22Rv1 (cell line): ENCODE results near the gene SLC6A4.

ENCODE experiments used
- ZFX ChIP-seq: fragments of 450-650 bp; IDR thresholded peaks from 2 replicates; pipeline ENCODE4 v1.6.1; 2017; ENCODE audit warnings: antibody characterized with exemption, borderline replicate concordance
- TF ChIP-seq, protein P1 (sequence below): fragments of 450-650 bp; IDR thresholded peaks from 2 replicates; pipeline ENCODE4 v1.5.1; 2017; ENCODE audit warnings: mild to moderate bottlenecking

DNA sequence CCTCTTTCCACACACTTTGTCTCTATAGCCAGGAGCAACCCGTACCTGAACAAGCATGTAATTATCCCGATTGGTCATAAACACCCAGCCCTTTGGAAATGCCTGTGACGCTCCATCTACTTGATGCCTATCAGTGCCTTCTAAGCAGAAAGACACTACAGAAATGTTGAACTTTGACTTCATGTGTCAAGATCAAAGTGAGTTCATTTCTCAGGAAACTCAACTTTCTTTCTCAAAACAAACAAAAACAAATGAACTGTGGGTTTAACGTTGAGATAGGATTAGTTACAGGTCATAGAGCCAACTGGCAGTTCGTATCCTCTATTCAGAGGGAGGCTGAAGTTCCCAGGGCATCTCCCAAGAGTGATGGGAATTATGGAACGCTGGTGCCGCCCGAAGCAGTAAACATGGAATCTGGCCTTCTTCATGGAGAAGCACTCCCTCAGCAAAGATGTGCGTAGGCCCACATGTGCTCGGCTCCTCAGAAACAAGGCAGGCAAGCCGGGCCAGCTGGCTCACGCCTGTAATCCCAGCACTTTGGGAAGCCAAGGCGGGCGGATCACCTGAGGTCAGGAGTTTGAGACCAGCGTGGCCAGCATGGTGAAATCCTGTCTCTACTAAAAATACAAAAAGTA, 9.5 kb downstream of the SLC6A4 start:
- TF ChIP-seq, protein P1, sequence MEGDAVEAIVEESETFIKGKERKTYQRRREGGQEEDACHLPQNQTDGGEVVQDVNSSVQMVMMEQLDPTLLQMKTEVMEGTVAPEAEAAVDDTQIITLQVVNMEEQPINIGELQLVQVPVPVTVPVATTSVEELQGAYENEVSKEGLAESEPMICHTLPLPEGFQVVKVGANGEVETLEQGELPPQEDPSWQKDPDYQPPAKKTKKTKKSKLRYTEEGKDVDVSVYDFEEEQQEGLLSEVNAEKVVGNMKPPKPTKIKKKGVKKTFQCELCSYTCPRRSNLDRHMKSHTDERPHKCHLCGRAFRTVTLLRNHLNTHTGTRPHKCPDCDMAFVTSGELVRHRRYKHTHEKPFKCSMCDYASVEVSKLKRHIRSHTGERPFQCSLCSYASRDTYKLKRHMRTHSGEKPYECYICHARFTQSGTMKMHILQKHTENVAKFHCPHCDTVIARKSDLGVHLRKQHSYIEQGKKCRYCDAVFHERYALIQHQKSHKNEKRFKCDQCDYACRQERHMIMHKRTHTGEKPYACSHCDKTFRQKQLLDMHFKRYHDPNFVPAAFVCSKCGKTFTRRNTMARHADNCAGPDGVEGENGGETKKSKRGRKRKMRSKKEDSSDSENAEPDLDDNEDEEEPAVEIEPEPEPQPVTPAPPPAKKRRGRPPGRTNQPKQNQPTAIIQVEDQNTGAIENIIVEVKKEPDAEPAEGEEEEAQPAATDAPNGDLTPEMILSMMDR, result no peak
- no peak for TF ChIP-seq ZFX
